SK-N-SH (cell line): ENCODE data around the gene AP3S2. TPM values are rescaled to one million over a fixed set of nuclear protein-coding genes. Genes with fewer than 3 reads are reported as not detected.
A peak's percentile ranks its signal among the peaks of the same experiment; 100 is the strongest.

Experiments
- CTCF ChIA-PET: fragments of 300-600, 350-600 bp; formaldehyde crosslinking; extraction: SDS; loops from one replicate; lab custom pipeline; 2021; lab: Yijun Ruan, JAX
- POLR2A ChIA-PET: fragments of 350-600 bp; sonication (Branson Sonifier 250); formaldehyde crosslinking; extraction: SDS; loops from one replicate; lab custom pipeline; 2020; ENCODE audit warnings: antibody characterized with exemption, inconsistent platforms; lab: Yijun Ruan, JAX
- DNase-seq: peaks from one replicate; pipeline ENCODE4 v3.0.0; 2012
- H2AFZ ChIP-seq: fragments of 200-600 bp; sonication (generic); 2 replicates; pipeline ENCODE4 v1.8.1; 2016; ENCODE audit warnings: antibody characterized with exemption, mild to moderate bottlenecking, low read depth
- H3F3A ChIP-seq: fragments of 200-600 bp; sonication (generic); replicated peaks from 2 replicates; pipeline ENCODE3; 2016; ENCODE audit warnings: antibody characterized with exemption, mild to moderate bottlenecking; ENCODE audit not compliant: insufficient read depth
- H3K27ac ChIP-seq, 2 experiments: fragments of 200-500 bp in 1 of 2; fragments of 200-600 bp in 1 of 2; sonication (Bioruptor generic) in 1 of 2; sonication (generic), shearing (Covaris generic) in 1 of 2; 2 replicates each; pipeline versions ENCODE4 v1.5.1 to v1.6.1; 2014 to 2016; ENCODE audit warnings: low read depth in 2 of 2, inconsistent platforms in 1 of 2, low read length in 1 of 2, mild to moderate bottlenecking in 1 of 2, mixed read lengths in 1 of 2
- H3K27me3 ChIP-seq: fragments of 200-600 bp; sonication (generic), shearing (Covaris generic); 2 replicates; pipeline ENCODE4 v1.6.1; 2016; ENCODE audit warnings: mixed run types; ENCODE audit not compliant: insufficient read depth
- H3K36me3 ChIP-seq, 2 experiments: fragments of 200-500 bp in 1 of 2; fragments of 200-600 bp in 1 of 2; sonication (Bioruptor generic) in 1 of 2; sonication (generic) in 1 of 2; replicated peaks in 1 of 2; 2 replicates each; pipeline versions ENCODE3 to v1.5.1; 2014 to 2016; ENCODE audit warnings: low read length in 1 of 2, mild to moderate bottlenecking in 1 of 2; ENCODE audit not compliant: insufficient read depth in 2 of 2, control insufficient read depth in 1 of 2
- H3K4me1 ChIP-seq, 2 experiments: fragments of 200-500 bp in 1 of 2; fragments of 200-600 bp in 1 of 2; sonication (Bioruptor generic) in 1 of 2; sonication (generic), shearing (Covaris generic) in 1 of 2; 2 replicates each; pipeline versions ENCODE4 v1.5.1 to v1.6.1; 2014 to 2016; ENCODE audit warnings: low read depth in 1 of 2, low read length in 1 of 2, mixed run types in 1 of 2; ENCODE audit not compliant: insufficient read depth in 2 of 2, control insufficient read depth in 1 of 2
- H3K4me2 ChIP-seq: fragments of 200-600 bp; sonication (generic), shearing (Covaris generic); 2 replicates; pipeline ENCODE4 v1.6.1; 2017; ENCODE audit warnings: mixed run types
- H3K4me3 ChIP-seq, 2 experiments: fragments of 200-500 bp in 1 of 2; fragments of 200-600 bp in 1 of 2; sonication (Bioruptor generic) in 1 of 2; sonication (generic), shearing (Covaris generic) in 1 of 2; 2 replicates each; pipeline versions ENCODE4 v1.5.1 to v1.8.1; 2014 to 2016; ENCODE audit warnings: low read depth in 2 of 2, inconsistent platforms in 1 of 2, low read length in 1 of 2, mild to moderate bottlenecking in 1 of 2, mixed read lengths in 1 of 2, moderate library complexity in 1 of 2
- H3K79me2 ChIP-seq: fragments of 200-600 bp; sonication (generic); 2 replicates; pipeline ENCODE4 v1.8.1; 2017; ENCODE audit warnings: mild to moderate bottlenecking; ENCODE audit not compliant: insufficient read depth
- H3K9ac ChIP-seq: fragments of 200-600 bp; sonication (generic); 2 replicates; pipeline ENCODE4 v1.6.1; 2017; ENCODE audit warnings: mixed run types
- H3K9me2 ChIP-seq: fragments of 200-600 bp; sonication (generic); 2 replicates; pipeline ENCODE4 v1.6.1; 2017; ENCODE audit warnings: mixed run types
- H3K9me3 ChIP-seq: fragments of 200-600 bp; sonication (generic); 2 replicates; pipeline ENCODE4 v1.6.1; 2017; ENCODE audit warnings: mixed run types, mild to moderate bottlenecking, moderate library complexity
- H4K20me1 ChIP-seq: fragments of 200-600 bp; sonication (generic); 2 replicates; pipeline ENCODE4 v1.6.1; 2017; ENCODE audit warnings: mild to moderate bottlenecking, mixed run types; ENCODE audit not compliant: insufficient read depth
- CHD2 ChIP-seq: fragments of 150-350 bp; IDR thresholded peaks from 2 replicates; pipeline ENCODE4 v1.6.1; 2018; ENCODE audit warnings: low read length; ENCODE audit not compliant: partially characterized antibody
- EP300 ChIP-seq, 2 experiments: IDR thresholded peaks; 2 replicates each; pipeline versions ENCODE4 v1.4.0 to v1.6.1; 2012; ENCODE audit warnings: borderline replicate concordance in 1 of 2, low read depth in 1 of 2, low read length in 1 of 2
- FOSL2 ChIP-seq: IDR thresholded peaks from 2 replicates; pipeline ENCODE4 v1.4.0; 2012; ENCODE audit warnings: low read depth, mild to moderate bottlenecking, moderate library complexity, borderline replicate concordance
- FOXM1 ChIP-seq: IDR thresholded peaks from 2 replicates; pipeline ENCODE4 v1.4.0; 2012; ENCODE audit warnings: low read depth, mild to moderate bottlenecking
- JUND ChIP-seq: IDR thresholded peaks from 2 replicates; pipeline ENCODE4 v1.4.0; 2012
- MEF2A ChIP-seq: IDR thresholded peaks from 2 replicates; pipeline ENCODE4 v1.4.0; 2012; ENCODE audit warnings: low read depth, borderline replicate concordance
- MXI1 ChIP-seq: IDR thresholded peaks from 2 replicates; pipeline ENCODE4 v1.6.1; 2012; ENCODE audit warnings: mild to moderate bottlenecking, low read depth, low read length, improper control_type of control experiment
- NFIC ChIP-seq: IDR thresholded peaks from 2 replicates; pipeline ENCODE4 v1.4.0; 2012; ENCODE audit warnings: borderline replicate concordance
- NRF1 ChIP-seq: IDR thresholded peaks from 2 replicates; pipeline ENCODE4 v1.6.1; 2012; ENCODE audit warnings: low read depth, mild to moderate bottlenecking, low read length
- POLR2AphosphoS5 ChIP-seq: IDR thresholded peaks from 2 replicates; pipeline ENCODE4 v1.6.1; 2012; ENCODE audit warnings: low read depth, low read length
- RAD21 ChIP-seq: IDR thresholded peaks from 2 replicates; pipeline ENCODE4 v1.6.1; 2012; ENCODE audit warnings: mild to moderate bottlenecking, low read length
- SMC3 ChIP-seq: IDR thresholded peaks from 2 replicates; pipeline ENCODE4 v1.6.1; 2012; ENCODE audit warnings: low read depth, low read length, improper control_type of control experiment
- TEAD4 ChIP-seq: IDR thresholded peaks from 2 replicates; pipeline ENCODE4 v1.4.0; 2012; ENCODE audit warnings: mild to moderate bottlenecking, borderline replicate concordance; ENCODE audit not compliant: insufficient read depth
- WGBS: methylation state at CpG from one replicate; pipeline ENCODE4 v1.1.6; 2017; ENCODE audit warnings: low lambda C conversion rate; 5-methylcytosine and 5-hydroxymethylcytosine counted together
- polyA plus RNA-seq, 3 experiments: library from polyadenylated mRNA; depleted of rRNA; stranded (reverse); fragments of >200 nt; gene quantifications; 2 replicates each; pipeline ENCODE4 v1.2.3, GENCODE V29; 2012
- TF ChIP-seq, protein P1 (sequence below): fragments of 150-350 bp; IDR thresholded peaks from 2 replicates; pipeline ENCODE4 v1.6.1; 2017; ENCODE audit warnings: antibody characterized with exemption, low read length, low read depth, borderline replicate concordance
- TF ChIP-seq, protein P2 (sequence below): IDR thresholded peaks from 2 replicates; pipeline ENCODE4; 2012
- TF ChIP-seq, protein P3 (sequence below): IDR thresholded peaks from 2 replicates; pipeline ENCODE4 v1.4.0; 2012; ENCODE audit warnings: low read depth
- TF ChIP-seq, protein P4 (sequence below): IDR thresholded peaks from 2 replicates; pipeline ENCODE4 v1.4.0; 2012; ENCODE audit warnings: low read depth, borderline replicate concordance
- TF ChIP-seq, protein P5 (sequence below): IDR thresholded peaks from 2 replicates; pipeline ENCODE4 v1.6.1; 2012; ENCODE audit warnings: mild to moderate bottlenecking, low read depth, low read length, moderate library complexity

AP3S2 gene
- polyA plus RNA-seq, 1 of the 3 experiments (the other 2 are of a cell fraction), result 11.9 TPM

DNA sequence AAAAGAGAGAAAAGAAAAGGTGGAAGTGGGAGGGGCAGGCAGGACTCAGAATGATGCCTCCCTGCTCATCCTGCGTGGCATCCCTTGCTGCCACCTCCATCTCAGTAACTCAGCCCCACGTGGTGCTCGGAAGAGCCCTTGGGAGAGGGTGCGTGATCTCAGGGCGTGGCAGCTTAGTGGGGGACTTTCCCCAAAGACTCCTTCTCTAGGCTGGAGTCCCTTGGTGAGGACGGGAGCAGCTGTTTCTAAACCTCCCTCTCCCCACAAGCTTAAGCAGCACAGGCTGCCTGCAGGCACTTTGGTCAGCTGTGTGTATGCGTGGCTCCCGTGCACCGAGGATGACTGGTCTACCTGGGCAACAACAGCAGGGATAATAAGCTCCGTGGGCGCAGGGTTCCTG lies 71.8 kb downstream of the AP3S2 start:
- no peaks in the 10 kb centered on the region for H3K9me2 ChIP-seq
- H3K9me3 ChIP-seq, result no peaks in the 10 kb centered on the region
- H4K20me1 ChIP-seq, result no peaks in the 10 kb centered on the region
- no peak for TF ChIP-seq FOXM1
- TF ChIP-seq RAD21, result no peak
- TF ChIP-seq CHD2, result no peak
- no peak for TF ChIP-seq NFIC
- TF ChIP-seq FOSL2, result no peak
- TF ChIP-seq MEF2A, result no peak
- TF ChIP-seq JUND, result no peak
- TF ChIP-seq NRF1, result no peak
- TF ChIP-seq, protein P1, sequence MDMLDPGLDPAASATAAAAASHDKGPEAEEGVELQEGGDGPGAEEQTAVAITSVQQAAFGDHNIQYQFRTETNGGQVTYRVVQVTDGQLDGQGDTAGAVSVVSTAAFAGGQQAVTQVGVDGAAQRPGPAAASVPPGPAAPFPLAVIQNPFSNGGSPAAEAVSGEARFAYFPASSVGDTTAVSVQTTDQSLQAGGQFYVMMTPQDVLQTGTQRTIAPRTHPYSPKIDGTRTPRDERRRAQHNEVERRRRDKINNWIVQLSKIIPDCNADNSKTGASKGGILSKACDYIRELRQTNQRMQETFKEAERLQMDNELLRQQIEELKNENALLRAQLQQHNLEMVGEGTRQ, result no peak
- TF ChIP-seq, protein P2, sequence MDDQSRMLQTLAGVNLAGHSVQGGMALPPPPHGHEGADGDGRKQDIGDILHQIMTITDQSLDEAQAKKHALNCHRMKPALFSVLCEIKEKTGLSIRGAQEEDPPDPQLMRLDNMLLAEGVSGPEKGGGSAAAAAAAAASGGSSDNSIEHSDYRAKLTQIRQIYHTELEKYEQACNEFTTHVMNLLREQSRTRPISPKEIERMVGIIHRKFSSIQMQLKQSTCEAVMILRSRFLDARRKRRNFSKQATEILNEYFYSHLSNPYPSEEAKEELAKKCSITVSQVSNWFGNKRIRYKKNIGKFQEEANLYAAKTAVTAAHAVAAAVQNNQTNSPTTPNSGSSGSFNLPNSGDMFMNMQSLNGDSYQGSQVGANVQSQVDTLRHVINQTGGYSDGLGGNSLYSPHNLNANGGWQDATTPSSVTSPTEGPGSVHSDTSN, result no peak
- TF ChIP-seq, protein P3, sequence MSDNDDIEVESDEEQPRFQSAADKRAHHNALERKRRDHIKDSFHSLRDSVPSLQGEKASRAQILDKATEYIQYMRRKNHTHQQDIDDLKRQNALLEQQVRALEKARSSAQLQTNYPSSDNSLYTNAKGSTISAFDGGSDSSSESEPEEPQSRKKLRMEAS, result no peak
- no peak for TF ChIP-seq EP300 (IDR thresholded peaks at IDR 0.05; ENCODE audit: borderline replicate concordance in 1 of 2, low read depth in 1 of 2, low read length in 1 of 2)
- TF ChIP-seq POLR2AphosphoS5, result no peak
- 64% methylated on average over 10 of the region's 11 CpGs for WGBS
- ChIA-PET POLR2A (no interaction called here), CTCF (interaction anchor here (1.3 to 1.6 kb wide), 2 partner anchors 61 to 82 kb away, joined by 3 to 5 read pairs; no protein-coding TSS in a partner anchor)
- H3K4me3 ChIP-seq, result no peak overlapping the region
- H3F3A ChIP-seq, result peaks cover 6% of the 10 kb centered on the region
- no peak overlapping the region for H2AFZ ChIP-seq
- no peak overlapping the region for H3K4me2 ChIP-seq
- DNase-seq, result peak; percentile 17
- no peaks in the 10 kb centered on the region for H3K27me3 ChIP-seq
- H3K79me2 ChIP-seq, result no peaks in the 10 kb centered on the region
- peaks cover 8 to 10% of the 10 kb centered on the region in 2 experiments; a peak in 3 of 4 replicates for H3K4me1 ChIP-seq
- H3K9ac ChIP-seq, result no peak overlapping the region
- H3K27ac ChIP-seq, result no peak overlapping the region
- no peaks in the 10 kb centered on the region for H3K36me3 ChIP-seq

DNA sequence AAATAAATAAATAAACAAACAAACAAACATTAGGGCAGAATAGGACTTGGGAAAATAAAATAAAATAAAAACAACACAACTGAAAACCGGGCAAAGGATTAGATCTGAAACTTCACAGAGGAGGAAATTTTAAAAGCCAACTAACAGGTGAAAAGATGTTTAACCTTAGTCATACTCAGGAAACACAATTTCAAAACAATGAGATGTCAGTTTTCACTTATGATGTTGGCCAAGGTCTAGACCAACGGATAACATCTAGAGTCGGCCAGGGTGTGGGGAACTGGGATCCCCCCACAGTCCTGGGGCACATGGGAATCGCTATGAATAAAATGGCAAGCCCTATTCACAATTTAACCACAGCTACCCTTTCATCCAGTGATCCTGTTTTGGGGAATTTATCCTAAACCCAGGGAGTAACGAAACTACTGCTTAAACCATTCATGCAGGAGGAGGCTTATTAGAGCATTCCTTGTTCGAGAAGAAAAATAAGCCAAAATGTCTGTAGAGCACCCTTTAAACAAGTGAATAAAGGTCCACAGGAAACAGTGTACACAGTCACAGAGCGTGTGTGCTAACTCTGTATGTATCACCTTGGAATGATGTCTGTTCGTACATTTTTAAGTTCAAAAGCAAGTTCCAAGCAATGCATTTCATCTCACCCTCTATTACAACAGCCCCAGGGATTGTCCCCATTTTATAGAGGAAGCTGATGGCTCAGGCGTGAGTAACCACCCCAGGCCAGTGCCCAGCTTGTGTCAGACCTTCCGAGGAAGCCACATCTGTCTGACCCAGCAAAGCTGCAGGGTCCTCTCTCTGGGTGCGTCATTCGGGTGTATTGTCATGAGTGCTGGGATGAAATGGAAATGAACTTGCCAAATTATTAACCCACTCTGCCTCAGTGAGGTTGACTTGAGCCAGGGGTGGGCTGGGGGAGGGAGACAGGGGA lies 72.9 kb downstream of the AP3S2 start:
- no peaks in the 10 kb centered on the region for H3K36me3 ChIP-seq
- H3K9me2 ChIP-seq, result no peaks in the 10 kb centered on the region
- no peaks in the 10 kb centered on the region for H3K9me3 ChIP-seq
- ChIA-PET POLR2A (no interaction called here), CTCF (interaction anchor here (1.6 to 2.0 kb wide), 2 partner anchors 54 to 60 kb away, joined by 4 to 5 read pairs; no protein-coding TSS in a partner anchor)
- no peak overlapping the region for H3K4me2 ChIP-seq
- H3K27me3 ChIP-seq, result no peaks in the 10 kb centered on the region
- H3K4me3 ChIP-seq, result no peak overlapping the region
- H2AFZ ChIP-seq, result peak overlapping the region; percentile 84
- H3F3A ChIP-seq, result peaks cover 7% of the 10 kb centered on the region
- H3K9ac ChIP-seq, result no peak overlapping the region
- no peak for DNase-seq
- WGBS, result 37% methylated on average over 12 of the region's 12 CpGs
- H3K79me2 ChIP-seq, result no peaks in the 10 kb centered on the region
- H3K4me1 ChIP-seq, result peaks cover 8 to 10% of the 10 kb centered on the region in 2 experiments; a peak in 3 of 4 replicates
- no peaks in the 10 kb centered on the region for H4K20me1 ChIP-seq
- H3K27ac ChIP-seq, result 0 out of 4 replicates have a peak overlapping the region, but pooled peaks of 1 of the 2 experiments have one; percentile 29
- TF ChIP-seq, protein P4, sequence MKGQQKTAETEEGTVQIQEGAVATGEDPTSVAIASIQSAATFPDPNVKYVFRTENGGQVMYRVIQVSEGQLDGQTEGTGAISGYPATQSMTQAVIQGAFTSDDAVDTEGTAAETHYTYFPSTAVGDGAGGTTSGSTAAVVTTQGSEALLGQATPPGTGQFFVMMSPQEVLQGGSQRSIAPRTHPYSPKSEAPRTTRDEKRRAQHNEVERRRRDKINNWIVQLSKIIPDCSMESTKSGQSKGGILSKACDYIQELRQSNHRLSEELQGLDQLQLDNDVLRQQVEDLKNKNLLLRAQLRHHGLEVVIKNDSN, result no peak
- no peak for TF ChIP-seq SMC3
- TF ChIP-seq CHD2, result no peak
- TF ChIP-seq, protein P3, result no peak
- TF ChIP-seq RAD21, result no peak
- no peak for TF ChIP-seq FOXM1
- no peak for TF ChIP-seq MXI1
- TF ChIP-seq TEAD4, result no peak
- no peak for TF ChIP-seq JUND
- TF ChIP-seq, protein P5, sequence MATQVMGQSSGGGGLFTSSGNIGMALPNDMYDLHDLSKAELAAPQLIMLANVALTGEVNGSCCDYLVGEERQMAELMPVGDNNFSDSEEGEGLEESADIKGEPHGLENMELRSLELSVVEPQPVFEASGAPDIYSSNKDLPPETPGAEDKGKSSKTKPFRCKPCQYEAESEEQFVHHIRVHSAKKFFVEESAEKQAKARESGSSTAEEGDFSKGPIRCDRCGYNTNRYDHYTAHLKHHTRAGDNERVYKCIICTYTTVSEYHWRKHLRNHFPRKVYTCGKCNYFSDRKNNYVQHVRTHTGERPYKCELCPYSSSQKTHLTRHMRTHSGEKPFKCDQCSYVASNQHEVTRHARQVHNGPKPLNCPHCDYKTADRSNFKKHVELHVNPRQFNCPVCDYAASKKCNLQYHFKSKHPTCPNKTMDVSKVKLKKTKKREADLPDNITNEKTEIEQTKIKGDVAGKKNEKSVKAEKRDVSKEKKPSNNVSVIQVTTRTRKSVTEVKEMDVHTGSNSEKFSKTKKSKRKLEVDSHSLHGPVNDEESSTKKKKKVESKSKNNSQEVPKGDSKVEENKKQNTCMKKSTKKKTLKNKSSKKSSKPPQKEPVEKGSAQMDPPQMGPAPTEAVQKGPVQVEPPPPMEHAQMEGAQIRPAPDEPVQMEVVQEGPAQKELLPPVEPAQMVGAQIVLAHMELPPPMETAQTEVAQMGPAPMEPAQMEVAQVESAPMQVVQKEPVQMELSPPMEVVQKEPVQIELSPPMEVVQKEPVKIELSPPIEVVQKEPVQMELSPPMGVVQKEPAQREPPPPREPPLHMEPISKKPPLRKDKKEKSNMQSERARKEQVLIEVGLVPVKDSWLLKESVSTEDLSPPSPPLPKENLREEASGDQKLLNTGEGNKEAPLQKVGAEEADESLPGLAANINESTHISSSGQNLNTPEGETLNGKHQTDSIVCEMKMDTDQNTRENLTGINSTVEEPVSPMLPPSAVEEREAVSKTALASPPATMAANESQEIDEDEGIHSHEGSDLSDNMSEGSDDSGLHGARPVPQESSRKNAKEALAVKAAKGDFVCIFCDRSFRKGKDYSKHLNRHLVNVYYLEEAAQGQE, result no peak
- TF ChIP-seq NFIC, result no peak
